ENCODE results near the gene SLC32A1.

Gene SLC32A1

DNA sequence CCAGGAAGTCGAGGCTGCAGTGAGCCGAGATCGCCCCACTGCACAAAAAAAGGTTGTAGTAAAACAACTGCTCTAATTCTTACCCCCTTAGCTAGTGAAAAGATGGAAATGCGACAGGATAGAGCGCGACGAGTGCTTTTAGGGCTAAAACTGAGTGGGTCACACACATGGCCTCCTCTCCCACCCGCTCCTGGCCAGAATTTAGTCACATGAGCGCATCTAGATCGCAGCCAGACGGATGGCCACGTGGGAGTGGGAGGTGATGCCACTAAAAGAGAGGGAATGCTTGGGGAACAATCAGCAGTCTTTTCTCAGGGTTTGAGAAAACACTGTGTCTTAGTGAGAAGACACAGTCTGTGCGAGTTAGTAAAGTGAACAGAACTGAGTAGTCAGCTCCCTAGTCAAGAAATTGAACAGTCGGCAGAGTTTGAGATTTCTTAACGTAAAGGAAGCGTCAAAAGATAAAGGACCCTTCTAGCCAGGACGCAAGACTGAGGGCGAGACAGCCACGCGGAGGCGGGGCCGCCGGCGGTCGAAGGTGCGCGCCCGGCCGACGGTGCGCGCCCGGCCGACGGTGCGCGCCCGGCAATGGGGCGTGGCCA lies 23.3 kb downstream of the SLC32A1 start:
- peaks cover 2 to 15% of the 10 kb centered on the region in 2 experiments for H3K27me3 ChIP-seq (ENCODE audit: control insufficient read depth in 1 of 2, insufficient read depth in 1 of 2, low read length in 2 of 2)
- H3K9ac ChIP-seq (ENCODE audit: low read length), result peak overlapping the region; percentile 73
- 15% methylated on average over 39 of the region's 39 CpGs for WGBS
- peak overlapping the region in 1 of 2 experiments; percentile 67 for H3K18ac ChIP-seq (ENCODE audit: low read depth in 1 of 2, low read length in 2 of 2)
- peaks cover 3 to 10% of the 10 kb centered on the region in 2 experiments for H3K36me3 ChIP-seq (ENCODE audit: control insufficient read depth in 1 of 2, insufficient read depth in 2 of 2, low read depth in 1 of 2, low read length in 2 of 2)
- no peak overlapping the region for H2BK15ac ChIP-seq (ENCODE audit: low read depth, poor library complexity, severe bottlenecking)
- no peak overlapping the region for H2BK120ac ChIP-seq (ENCODE audit: low read depth, low read length)
- H2BK5ac ChIP-seq (ENCODE audit: low read depth, low read length, poor library complexity, severe bottlenecking), result no peak overlapping the region
- H4K91ac ChIP-seq (ENCODE audit: low read length), result no peak overlapping the region
- H4K8ac ChIP-seq (ENCODE audit: low read length), result no peak overlapping the region
- no peak overlapping the region for H3K23ac ChIP-seq (ENCODE audit: low read length in 2 of 2)
- no peaks in the 10 kb centered on the region for H3K9me3 ChIP-seq (ENCODE audit: control insufficient read depth, low read length)
- peak overlapping the region; percentile 78 for H3K4me2 ChIP-seq (ENCODE audit: low read length, poor library complexity, severe bottlenecking)
- peak overlapping the region in 1 of 2 experiments; percentile 82 for H3K4me3 ChIP-seq (ENCODE audit: insufficient read depth in 1 of 2, low read depth in 1 of 2, low read length in 2 of 2)
- H3K4ac ChIP-seq (ENCODE audit: low read depth in 1 of 2, low read length in 2 of 2), result no peak overlapping the region
- peaks cover 5% of the 10 kb centered on the region for H3K4me1 ChIP-seq (ENCODE audit: control insufficient read depth, insufficient read depth, low read depth, low read length)
- H2BK12ac ChIP-seq (ENCODE audit: low read length in 2 of 2), result no peak overlapping the region
- H3K14ac ChIP-seq (ENCODE audit: low read length in 2 of 2), result no peak overlapping the region
- H3K27ac ChIP-seq (ENCODE audit: low read length, poor library complexity, severe bottlenecking), result no peak overlapping the region
- H3K79me1 ChIP-seq (replicated peaks; ENCODE audit: low read length, poor library complexity, severe bottlenecking), result peaks cover 22% of the 10 kb centered on the region
- H2AK5ac ChIP-seq (ENCODE audit: low read length, severe bottlenecking), result no peak overlapping the region
- no peak for DNase-seq
- peak overlapping the region; percentile 72 for H2AFZ ChIP-seq (ENCODE audit: low read depth, low read length)

DNA sequence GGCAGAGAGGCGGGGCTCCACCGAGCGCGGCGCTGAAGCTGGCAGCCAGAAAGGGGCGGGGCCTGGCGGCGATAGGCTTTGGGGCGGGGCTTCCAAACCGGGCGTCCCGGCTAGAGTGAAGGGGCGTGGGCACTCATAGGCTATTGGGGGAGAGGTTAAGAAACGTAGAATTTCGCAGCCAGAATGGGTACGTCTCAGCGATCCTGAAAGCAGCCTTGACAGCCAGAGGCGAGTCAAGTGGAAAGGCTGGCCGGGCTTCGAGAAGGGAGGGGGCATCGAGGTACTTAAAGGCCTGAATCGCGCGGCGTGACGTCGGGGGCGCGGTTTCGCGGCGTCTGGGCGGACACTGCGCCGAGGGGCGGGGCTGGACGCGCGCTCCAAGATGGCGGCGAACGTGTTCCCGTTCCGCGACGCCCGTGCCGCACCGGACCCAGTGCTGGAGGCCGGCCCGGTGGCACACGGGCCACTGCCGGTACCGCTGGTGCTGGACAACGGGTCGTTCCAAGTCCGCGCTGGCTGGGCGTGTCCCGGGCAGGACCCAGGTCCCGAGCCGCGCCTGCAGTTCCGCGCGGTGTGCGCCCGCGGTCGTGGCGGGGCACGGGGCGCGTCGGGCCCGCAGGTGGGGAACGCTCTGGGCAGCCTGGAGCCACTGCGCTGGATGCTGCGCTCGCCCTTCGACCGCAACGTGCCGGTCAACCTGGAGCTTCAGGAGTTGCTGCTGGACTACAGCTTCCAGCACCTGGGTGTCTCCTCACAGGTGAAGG lies 24.0 kb downstream of the SLC32A1 start, which contains the start of gene ACTR5:
ACTR5 (plus strand) TSS at position 364 of the 764 bp plus-strand sequence; CDS start at position 383, 19 bp downstream.
- peak; percentile 89 for DNase-seq
- peak within 1 kb of the TSS; percentile 90 for H2BK15ac ChIP-seq (ENCODE audit: low read depth, poor library complexity, severe bottlenecking)
- H2AFZ ChIP-seq (ENCODE audit: low read depth, low read length), result peak within 1 kb of the TSS; percentile 100
- H3K9ac ChIP-seq (ENCODE audit: low read length), result peak within 1 kb of the TSS; percentile 79
- no peaks in the 10 kb centered on the region for H3K9me3 ChIP-seq (ENCODE audit: control insufficient read depth, low read length)
- peak within 1 kb of the TSS; percentile 89 for H3K27ac ChIP-seq (ENCODE audit: low read length, poor library complexity, severe bottlenecking)
- H4K91ac ChIP-seq (ENCODE audit: low read length), result peak within 1 kb of the TSS; percentile 92
- H2AK5ac ChIP-seq (ENCODE audit: low read length, severe bottlenecking), result no peak within 1 kb of the TSS
- peak within 1 kb of the TSS; percentile 99 for H4K8ac ChIP-seq (ENCODE audit: low read length)
- no peak within 1 kb of the TSS for H2BK5ac ChIP-seq (ENCODE audit: low read depth, low read length, poor library complexity, severe bottlenecking)
- H3K14ac ChIP-seq (ENCODE audit: low read length in 2 of 2), result peak within 1 kb of the TSS in 1 of 2 experiments; percentile 100
- peak within 1 kb of the TSS; percentile 86 for H2BK120ac ChIP-seq (ENCODE audit: low read depth, low read length)
- H3K36me3 ChIP-seq (ENCODE audit: control insufficient read depth in 1 of 2, insufficient read depth in 2 of 2, low read depth in 1 of 2, low read length in 2 of 2), result peaks cover 3 to 16% of the 10 kb centered on the region in 2 experiments
- H3K27me3 ChIP-seq (ENCODE audit: control insufficient read depth in 1 of 2, insufficient read depth in 1 of 2, low read length in 2 of 2), result peaks cover 0 to 13% of the 10 kb centered on the region in 2 experiments
- peak within 1 kb of the TSS; percentile 82 to 100 for H3K4me3 ChIP-seq (ENCODE audit: insufficient read depth in 1 of 2, low read depth in 1 of 2, low read length in 2 of 2)
- H3K23ac ChIP-seq (ENCODE audit: low read length in 2 of 2), result peak within 1 kb of the TSS in 1 of 2 experiments; percentile 100
- peaks cover 22% of the 10 kb centered on the region for H3K79me1 ChIP-seq (replicated peaks; ENCODE audit: low read length, poor library complexity, severe bottlenecking)
- peak within 1 kb of the TSS; percentile 21 to 83 for H2BK12ac ChIP-seq (ENCODE audit: low read length in 2 of 2)
- under 1% methylated on average over 73 of the region's 84 CpGs for WGBS
- peak within 1 kb of the TSS; percentile 96 to 97 for H3K4ac ChIP-seq (ENCODE audit: low read depth in 1 of 2, low read length in 2 of 2)
- peak within 1 kb of the TSS; percentile 97 to 99 for H3K18ac ChIP-seq (ENCODE audit: low read depth in 1 of 2, low read length in 2 of 2)
- H3K4me1 ChIP-seq (ENCODE audit: control insufficient read depth, insufficient read depth, low read depth, low read length), result peaks cover 5% of the 10 kb centered on the region
- H3K4me2 ChIP-seq (ENCODE audit: low read length, poor library complexity, severe bottlenecking), result peak within 1 kb of the TSS; percentile 88

DNA sequence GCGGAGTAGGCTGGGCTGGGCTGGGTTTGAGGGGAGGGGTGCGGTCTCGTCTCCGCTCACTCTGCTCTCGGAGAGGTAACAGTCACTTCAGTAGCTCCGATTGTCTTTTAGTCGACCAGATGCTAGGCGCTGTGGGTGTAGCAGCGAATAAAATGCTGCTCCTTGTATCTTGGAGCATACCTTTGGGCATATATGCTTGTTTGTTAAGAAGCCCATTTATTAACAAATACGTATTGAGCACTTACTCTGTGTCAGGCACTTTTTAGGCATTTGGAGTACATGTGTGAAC lies 24.5 kb downstream of the SLC32A1 start:
- Histone ChIP-seq H3K9ac (ENCODE audit: low read length) (peak overlapping the region; percentile 79), H4K91ac (ENCODE audit: low read length) (peak overlapping the region; percentile 92), H3K36me3 (ENCODE audit: control insufficient read depth in 1 of 2, insufficient read depth in 2 of 2, low read depth in 1 of 2, low read length in 2 of 2) (peaks cover 3 to 18% of the 10 kb centered on the region in 2 experiments), H2BK15ac (ENCODE audit: low read depth, poor library complexity, severe bottlenecking) (no peak overlapping the region), H3K4me2 (ENCODE audit: low read length, poor library complexity, severe bottlenecking) (peak overlapping the region; percentile 88), H3K23ac (ENCODE audit: low read length in 2 of 2) (peak overlapping the region in 1 of 2 experiments; percentile 100), H3K14ac (ENCODE audit: low read length in 2 of 2) (peak overlapping the region in 1 of 2 experiments; percentile 100), H2BK12ac (ENCODE audit: low read length in 2 of 2) (peak overlapping the region in 1 of 2 experiments; percentile 83), H3K27me3 (ENCODE audit: control insufficient read depth in 1 of 2, insufficient read depth in 1 of 2, low read length in 2 of 2) (peaks cover 0 to 9% of the 10 kb centered on the region in 2 experiments), H3K27ac (ENCODE audit: low read length, poor library complexity, severe bottlenecking) (no peak overlapping the region), H3K79me1 (replicated peaks; ENCODE audit: low read length, poor library complexity, severe bottlenecking) (peaks cover 22% of the 10 kb centered on the region), H2BK5ac (ENCODE audit: low read depth, low read length, poor library complexity, severe bottlenecking) (no peak overlapping the region), H3K9me3 (ENCODE audit: control insufficient read depth, low read length) (no peaks in the 10 kb centered on the region), H3K4me3 (ENCODE audit: insufficient read depth in 1 of 2, low read depth in 1 of 2, low read length in 2 of 2) (peak overlapping the region; percentile 82 to 100), H3K18ac (ENCODE audit: low read depth in 1 of 2, low read length in 2 of 2) (peak overlapping the region; percentile 97 to 99), H2AFZ (ENCODE audit: low read depth, low read length) (peak overlapping the region; percentile 100), H2BK120ac (ENCODE audit: low read depth, low read length) (no peak overlapping the region), H3K4me1 (ENCODE audit: control insufficient read depth, insufficient read depth, low read depth, low read length) (peaks cover 5% of the 10 kb centered on the region), H4K8ac (ENCODE audit: low read length) (peak overlapping the region; percentile 99), H3K4ac (ENCODE audit: low read depth in 1 of 2, low read length in 2 of 2) (peak overlapping the region; percentile 96 to 97), H2AK5ac (ENCODE audit: low read length, severe bottlenecking) (no peak overlapping the region)
- DNase-seq, result no peak
- WGBS, result under 1% methylated on average over 10 of the region's 10 CpGs

GRCh38 chr20:38751360-38751976 lies 27.2 kb downstream of the SLC32A1 start:
- Histone ChIP-seq H2BK15ac (ENCODE audit: low read depth, poor library complexity, severe bottlenecking) (no peak overlapping the region), H3K27me3 (ENCODE audit: control insufficient read depth in 1 of 2, insufficient read depth in 1 of 2, low read length in 2 of 2) (no peaks in the 10 kb centered on the region), H2AK5ac (ENCODE audit: low read length, severe bottlenecking) (no peak overlapping the region), H3K23ac (ENCODE audit: low read length in 2 of 2) (no peak overlapping the region), H4K8ac (ENCODE audit: low read length) (no peak overlapping the region), H4K91ac (ENCODE audit: low read length) (no peak overlapping the region), H2AFZ (ENCODE audit: low read depth, low read length) (no peak overlapping the region), H3K14ac (ENCODE audit: low read length in 2 of 2) (no peak overlapping the region), H2BK5ac (ENCODE audit: low read depth, low read length, poor library complexity, severe bottlenecking) (no peak overlapping the region), H3K4me2 (ENCODE audit: low read length, poor library complexity, severe bottlenecking) (no peak overlapping the region), H3K18ac (ENCODE audit: low read depth in 1 of 2, low read length in 2 of 2) (no peak overlapping the region), H3K79me1 (replicated peaks; ENCODE audit: low read length, poor library complexity, severe bottlenecking) (peaks cover 26% of the 10 kb centered on the region), H3K4me1 (ENCODE audit: control insufficient read depth, insufficient read depth, low read depth, low read length) (peaks cover 5% of the 10 kb centered on the region), H3K36me3 (ENCODE audit: control insufficient read depth in 1 of 2, insufficient read depth in 2 of 2, low read depth in 1 of 2, low read length in 2 of 2) (peaks cover 18 to 36% of the 10 kb centered on the region in 2 experiments), H3K9ac (ENCODE audit: low read length) (no peak overlapping the region), H3K4me3 (ENCODE audit: insufficient read depth in 1 of 2, low read depth in 1 of 2, low read length in 2 of 2) (no peak overlapping the region), H2BK12ac (ENCODE audit: low read length in 2 of 2) (no peak overlapping the region), H3K9me3 (ENCODE audit: control insufficient read depth, low read length) (no peaks in the 10 kb centered on the region), H3K27ac (ENCODE audit: low read length, poor library complexity, severe bottlenecking) (no peak overlapping the region), H2BK120ac (ENCODE audit: low read depth, low read length) (no peak overlapping the region), H3K4ac (ENCODE audit: low read depth in 1 of 2, low read length in 2 of 2) (no peak overlapping the region)
- peak; percentile 46 for DNase-seq
- WGBS, result 71% methylated on average over 5 of the region's 5 CpGs
